Right ventricle myocardium superior (tissue), 1 donor: ENCODE results near the gene INO80. TPM values are rescaled to one million over a fixed set of nuclear protein-coding genes. Genes with fewer than 3 reads are reported as not detected.

Experiments used
- ATAC-seq: fragments of 200-7000 bp; cut with Tn5 transposase; one replicate; pipeline ENCODE4 v1.9.1; 2020; ENCODE audit warnings: mild to moderate bottlenecking; ENCODE audit not compliant: poor library complexity
- DNase-seq: peaks from one replicate; pipeline ENCODE4 v3.0.0-alpha.2; 2020
- intact Hi-C: fragments of 100-400 bp; cut with DNase I; formaldehyde crosslinking; loops from one replicate; pipeline ENCODE4 v1.11.2; 2022
- total RNA-seq: library from RNA; stranded (reverse); fragmentation: NEBNext Ultra II Directional; extraction: Animal tissue kit (Norgen Biotek cat#: 25700); gene quantifications from one replicate; pipeline ENCODE4 v1.2.1, GENCODE V29; 2021
- donor health status: DM: no; HTN: yes; CAD: no; lungs with severe emphysema.

INO80 gene
- total RNA-seq, 1 donor from 2014 or later, result 9.4 TPM

DNA sequence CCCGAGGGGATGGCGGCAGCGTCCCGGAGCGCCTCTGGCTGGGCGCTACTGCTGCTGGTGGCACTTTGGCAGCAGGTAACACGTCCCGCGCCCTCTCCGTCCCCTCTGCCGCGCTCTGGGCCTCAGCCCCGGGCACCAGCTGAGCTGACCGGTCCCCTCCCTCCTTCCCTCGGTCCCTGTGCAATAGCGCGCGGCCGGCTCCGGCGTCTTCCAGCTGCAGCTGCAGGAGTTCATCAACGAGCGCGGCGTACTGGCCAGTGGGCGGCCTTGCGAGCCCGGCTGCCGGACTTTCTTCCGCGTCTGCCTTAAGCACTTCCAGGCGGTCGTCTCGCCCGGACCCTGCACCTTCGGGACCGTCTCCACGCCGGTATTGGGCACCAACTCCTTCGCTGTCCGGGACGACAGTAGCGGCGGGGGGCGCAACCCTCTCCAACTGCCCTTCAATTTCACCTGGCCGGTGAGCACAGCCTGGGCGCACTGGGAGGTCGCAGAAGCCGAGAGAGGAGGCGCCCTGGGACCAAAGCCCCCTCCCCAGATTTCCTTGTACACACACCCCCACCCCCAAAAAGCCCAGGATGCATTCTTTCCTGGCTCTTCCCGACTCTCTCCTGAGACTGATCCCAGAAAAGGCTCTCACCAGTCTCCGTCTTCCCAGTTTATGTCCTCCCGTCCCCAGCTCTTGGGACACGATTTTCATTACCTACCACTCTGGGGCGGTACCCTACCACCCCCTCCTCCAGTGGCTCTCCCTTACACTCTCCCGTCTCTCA lies 186.2 kb downstream of the INO80 start:
- peak; percentile 74 for DNase-seq
- intact Hi-C loops, result no loop called here
- ATAC-seq, result peak; percentile 42

Other genes starting within 250 kb of the INO80 start
- gene RHOV, start 242.0 kb downstream of the INO80 start, total RNA-seq, result not detected
- 18.4 TPM for gene VPS18, start 221.8 kb downstream of the INO80 start, total RNA-seq
- gene DLL4, start 186.9 kb downstream of the INO80 start, total RNA-seq, result 10.7 TPM
- gene CHAC1, start 162.8 kb downstream of the INO80 start, total RNA-seq, result 0.46 TPM
- not detected for gene EXD1, start 114.5 kb upstream of the INO80 start, total RNA-seq
- gene CHP1, start 115.0 kb upstream of the INO80 start, total RNA-seq, result 124 TPM
- gene OIP5, start 216.3 kb upstream of the INO80 start, total RNA-seq, result not detected
- gene NUSAP1, start 216.6 kb upstream of the INO80 start, total RNA-seq, result 2.3 TPM